Measurements from ENCODE around the gene MIXL1. TPM values are rescaled to one million over a fixed set of nuclear protein-coding genes. Genes with fewer than 3 reads are reported as not detected.
"Not testable (repeated sequence)": the region's sequence is repeated elsewhere in the genome, so short reads cannot be mapped to it uniquely, and the experiment has no call there.

Gene MIXL1
- total RNA-seq, 2 experiments from 2014 or later, result not detected

GRCh38 chr1:226202246-226202645 lies 21.2 kb upstream of the MIXL1 start:
- intact Hi-C loops (cut with micrococcal nuclease), result no loop called here
- Mint-ChIP-seq H3K4me1 (ENCODE audit: low read depth) (no peaks in the 10 kb centered on the region), H3K27me3 (ENCODE audit: low read depth) (peaks cover 4% of the 10 kb centered on the region), H3K27ac (no peak overlapping the region), H3K4me3 (no peak overlapping the region), H3K9me3 (no peaks in the 10 kb centered on the region), H3K36me3 (ENCODE audit: low read depth) (no peaks in the 10 kb centered on the region)
- CTCF ChIA-PET, result interaction anchor here (0.6 to 10.4 kb wide), 4 partner anchors 8 to 78 kb away, joined by 3 to 211 read pairs (median 4); no protein-coding TSS in a partner anchor
- no peak for DNase-seq

GRCh38 chr1:226202666-226203065 lies 20.8 kb upstream of the MIXL1 start:
- intact Hi-C loops (cut with micrococcal nuclease); H3K9me3 Mint-ChIP-seq; H3K27me3 Mint-ChIP-seq (ENCODE audit: low read depth); H3K27ac Mint-ChIP-seq; H3K4me3 Mint-ChIP-seq; DNase-seq; H3K36me3 Mint-ChIP-seq (ENCODE audit: low read depth); H3K4me1 Mint-ChIP-seq (ENCODE audit: low read depth): not testable (repeated sequence)
- CTCF ChIA-PET, result interaction anchor here (0.6 to 10.4 kb wide), 5 partner anchors 8 to 184 kb away, joined by 3 to 211 read pairs (median 3); no protein-coding TSS in a partner anchor

GRCh38 chr1:226203240-226203639 lies 20.2 kb upstream of the MIXL1 start:
- H3K27me3 Mint-ChIP-seq (ENCODE audit: low read depth), result peaks cover 4% of the 10 kb centered on the region
- no peak overlapping the region for H3K4me3 Mint-ChIP-seq
- H3K27ac Mint-ChIP-seq, result no peak overlapping the region
- H3K36me3 Mint-ChIP-seq (ENCODE audit: low read depth), result no peaks in the 10 kb centered on the region
- H3K9me3 Mint-ChIP-seq, result no peaks in the 10 kb centered on the region
- DNase-seq, result no peak
- CTCF ChIA-PET, result interaction anchor here (0.6 to 10.4 kb wide), 3 partner anchors 9 to 184 kb away, joined by 3 to 211 read pairs (median 4); no protein-coding TSS in a partner anchor
- no peaks in the 10 kb centered on the region for H3K4me1 Mint-ChIP-seq (ENCODE audit: low read depth)
- intact Hi-C loops (cut with micrococcal nuclease), result no loop called here

- CTCF ChIA-PET, result no interaction called here
- Mint-ChIP-seq H3K9me3 (no peaks in the 10 kb centered on the region), H3K4me1 (ENCODE audit: low read depth) (no peaks in the 10 kb centered on the region), H3K27me3 (ENCODE audit: low read depth) (peaks cover 4% of the 10 kb centered on the region), H3K36me3 (ENCODE audit: low read depth) (no peaks in the 10 kb centered on the region), H3K27ac (no peak overlapping the region), H3K4me3 (no peak overlapping the region)
- intact Hi-C loops (cut with micrococcal nuclease), result no loop called here
- DNase-seq, result no peak
Observed at GRCh38 chr1:226203655-226204054, 19.8 kb upstream of the MIXL1 start.

- intact Hi-C loops (cut with micrococcal nuclease), result no loop called here
- H3K9me3 Mint-ChIP-seq, result no peaks in the 10 kb centered on the region
- DNase-seq, result no peak
- no peaks in the 10 kb centered on the region for H3K4me1 Mint-ChIP-seq (ENCODE audit: low read depth)
- H3K27ac Mint-ChIP-seq, result no peak overlapping the region
- CTCF ChIA-PET, result interaction anchor here (0.7 kb wide), 2 partner anchors 11 to 32 kb away, joined by 3 read pairs; no protein-coding TSS in a partner anchor
- no peak overlapping the region for H3K4me3 Mint-ChIP-seq
- no peaks in the 10 kb centered on the region for H3K36me3 Mint-ChIP-seq (ENCODE audit: low read depth)
- H3K27me3 Mint-ChIP-seq (ENCODE audit: low read depth), result peaks cover 4% of the 10 kb centered on the region
Observed at GRCh38 chr1:226204198-226204597, 19.3 kb upstream of the MIXL1 start.

- CTCF ChIA-PET, result interaction anchor here (1.0 kb wide), 1 partner anchor 82 kb away, joined by 3 read pairs; no protein-coding TSS in a partner anchor
- Mint-ChIP-seq H3K4me3 (no peak overlapping the region), H3K27me3 (ENCODE audit: low read depth) (peaks cover 2% of the 10 kb centered on the region), H3K9me3 (no peaks in the 10 kb centered on the region), H3K27ac (no peak overlapping the region), H3K36me3 (ENCODE audit: low read depth) (no peaks in the 10 kb centered on the region), H3K4me1 (ENCODE audit: low read depth) (no peaks in the 10 kb centered on the region)
- intact Hi-C loops (cut with micrococcal nuclease), result no loop called here
- DNase-seq, result no peak
Observed at GRCh38 chr1:226207048-226207447, 16.4 kb upstream of the MIXL1 start.

GRCh38 chr1:226209307-226210059 lies 14.0 kb upstream of the MIXL1 start:
- H3K4me1 Mint-ChIP-seq (ENCODE audit: low read depth), result no peaks in the 10 kb centered on the region
- H3K4me3 Mint-ChIP-seq, result no peak overlapping the region
- no peak overlapping the region for H3K27ac Mint-ChIP-seq
- no peaks in the 10 kb centered on the region for H3K9me3 Mint-ChIP-seq
- DNase-seq, result no peak
- CTCF ChIA-PET, result interaction anchor here (0.9 kb wide), 1 partner anchor 13 kb away, joined by 5 read pairs; no protein-coding TSS in a partner anchor
- no peaks in the 10 kb centered on the region for H3K36me3 Mint-ChIP-seq (ENCODE audit: low read depth)
- intact Hi-C loops (cut with micrococcal nuclease), result no loop called here
- no peaks in the 10 kb centered on the region for H3K27me3 Mint-ChIP-seq (ENCODE audit: low read depth)

- H3K4me3 Mint-ChIP-seq, result no peak overlapping the region
- no peaks in the 10 kb centered on the region for H3K27me3 Mint-ChIP-seq (ENCODE audit: low read depth)
- H3K9me3 Mint-ChIP-seq, result no peaks in the 10 kb centered on the region
- no peak for DNase-seq
- no peaks in the 10 kb centered on the region for H3K36me3 Mint-ChIP-seq (ENCODE audit: low read depth)
- CTCF ChIA-PET, result interaction anchor here (0.8 to 0.9 kb wide), 2 partner anchors 12 to 14 kb away, joined by 4 to 5 read pairs; no protein-coding TSS in a partner anchor
- intact Hi-C loops (cut with micrococcal nuclease), result no loop called here
- no peaks in the 10 kb centered on the region for H3K4me1 Mint-ChIP-seq (ENCODE audit: low read depth)
- no peak overlapping the region for H3K27ac Mint-ChIP-seq
Observed at GRCh38 chr1:226210571-226211176, 12.8 kb upstream of the MIXL1 start.

- CTCF ChIA-PET, result interaction anchor here (0.6 to 0.8 kb wide), 3 partner anchors 13 to 442 kb away, joined by 4 to 6 read pairs (median 6); no protein-coding TSS in a partner anchor
- no peak overlapping the region for H3K27ac Mint-ChIP-seq
- intact Hi-C loops (cut with micrococcal nuclease), result no loop called here
- no peaks in the 10 kb centered on the region for H3K4me1 Mint-ChIP-seq (ENCODE audit: low read depth)
- H3K27me3 Mint-ChIP-seq (ENCODE audit: low read depth), result no peaks in the 10 kb centered on the region
- no peak for DNase-seq
- no peaks in the 10 kb centered on the region for H3K9me3 Mint-ChIP-seq
- no peak overlapping the region for H3K4me3 Mint-ChIP-seq
- no peaks in the 10 kb centered on the region for H3K36me3 Mint-ChIP-seq (ENCODE audit: low read depth)
Observed at GRCh38 chr1:226211181-226211821, 12.2 kb upstream of the MIXL1 start.

GRCh38 chr1:226212545-226212944 lies 10.9 kb upstream of the MIXL1 start:
- Mint-ChIP-seq H3K27ac (no peak overlapping the region), H3K36me3 (ENCODE audit: low read depth) (no peaks in the 10 kb centered on the region), H3K27me3 (ENCODE audit: low read depth) (no peaks in the 10 kb centered on the region), H3K9me3 (no peaks in the 10 kb centered on the region), H3K4me1 (ENCODE audit: low read depth) (no peaks in the 10 kb centered on the region), H3K4me3 (no peak overlapping the region)
- CTCF ChIA-PET, result interaction anchor here (0.5 to 1.6 kb wide), 2 partner anchors 14 to 87 kb away, joined by 3 to 5 read pairs; no protein-coding TSS in a partner anchor
- intact Hi-C loops (cut with micrococcal nuclease), result no loop called here
- DNase-seq, result no peak

- H3K27me3 Mint-ChIP-seq (ENCODE audit: low read depth), result no peaks in the 10 kb centered on the region
- DNase-seq, result no peak
- H3K36me3 Mint-ChIP-seq (ENCODE audit: low read depth), result no peaks in the 10 kb centered on the region
- CTCF ChIA-PET, result no interaction called here
- intact Hi-C loops (cut with micrococcal nuclease), result no loop called here
- H3K4me1 Mint-ChIP-seq (ENCODE audit: low read depth), result no peaks in the 10 kb centered on the region
- no peak overlapping the region for H3K4me3 Mint-ChIP-seq
- no peaks in the 10 kb centered on the region for H3K9me3 Mint-ChIP-seq
- H3K27ac Mint-ChIP-seq, result no peak overlapping the region
Observed at GRCh38 chr1:226215239-226215638, 8.2 kb upstream of the MIXL1 start.

GRCh38 chr1:226216056-226216455 lies 7.4 kb upstream of the MIXL1 start:
- Mint-ChIP-seq H3K36me3 (ENCODE audit: low read depth) (no peaks in the 10 kb centered on the region), H3K4me1 (ENCODE audit: low read depth) (no peaks in the 10 kb centered on the region), H3K27me3 (ENCODE audit: low read depth) (no peaks in the 10 kb centered on the region), H3K27ac (no peak overlapping the region), H3K9me3 (no peaks in the 10 kb centered on the region), H3K4me3 (no peak overlapping the region)
- DNase-seq, result no peak
- CTCF ChIA-PET, result no interaction called here
- intact Hi-C loops (cut with micrococcal nuclease), result no loop called here

Measured in activated naive CD4-positive, alpha-beta T cell treated with anti-CD3 and anti-CD28 coated beads for 36 hours (primary cell).